ENCODE results near the gene OPHN1.

DNA sequence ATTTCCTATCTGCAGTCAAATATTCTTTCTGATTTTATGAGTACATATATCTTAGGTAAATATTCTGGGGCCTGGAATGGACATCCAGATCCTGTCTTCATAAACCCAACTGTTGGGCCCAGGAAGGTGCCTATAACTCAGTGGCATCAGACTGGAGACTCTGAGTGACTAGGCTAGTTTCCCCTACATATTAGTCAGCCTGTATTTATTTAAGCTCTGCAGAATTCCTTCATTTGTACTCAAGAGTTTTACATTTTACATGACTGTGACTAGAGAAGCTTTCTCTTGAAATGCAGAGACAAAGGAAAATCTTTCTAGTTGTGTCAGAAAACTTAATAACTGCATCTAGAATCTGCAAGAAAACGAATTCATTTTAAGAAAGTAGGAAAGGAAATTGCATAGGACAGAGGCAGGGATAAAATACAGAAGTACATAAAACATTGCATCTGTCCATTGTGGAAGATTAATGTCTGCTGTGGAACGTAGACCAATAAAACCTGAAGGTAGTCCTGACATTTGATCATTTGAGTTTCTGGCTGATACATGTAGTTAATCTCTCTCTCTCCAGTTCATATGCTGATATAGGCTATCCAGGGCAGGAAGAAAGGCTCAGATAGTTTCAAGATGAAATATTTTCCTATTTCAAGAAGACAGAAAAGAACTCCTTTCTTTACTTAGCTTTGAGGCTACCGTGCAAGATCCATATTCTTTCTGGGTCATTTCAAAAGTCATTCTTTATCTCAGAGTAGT is 78.2 kb downstream of the OPHN1 start:
- TF ChIP-seq CTCF (IDR thresholded peaks at IDR 0.05) (no peak), EP300 (IDR thresholded peaks at IDR 0.05; ENCODE audit: low read depth) (no peak), POLR2A (IDR thresholded peaks at IDR 0.05) (no peak)
